Upper lobe of right lung (tissue), 1 donor: Measurements from ENCODE around the gene PROM2. TPM values are rescaled to one million over a fixed set of nuclear protein-coding genes. Genes with fewer than 3 reads are reported as not detected.

Experiments used
- ATAC-seq: fragments of 200-7000 bp; cut with Tn5 transposase; one replicate; pipeline ENCODE4 v1.9.1; 2020; ENCODE audit warnings: mild to moderate bottlenecking, moderate library complexity
- DNase-seq: peaks from one replicate; pipeline ENCODE4 v3.0.0-alpha.2; 2020
- H3K27ac ChIP-seq: fragments of 200-600 bp; one replicate; pipeline ENCODE4 v1.8.0; 2022
- H3K27me3 ChIP-seq: fragments of 200-600 bp; one replicate; pipeline ENCODE4 v1.8.0; 2022; ENCODE audit warnings: mild to moderate bottlenecking
- H3K36me3 ChIP-seq: fragments of 200-600 bp; one replicate; pipeline ENCODE4 v1.8.0; 2022
- H3K4me1 ChIP-seq: fragments of 200-600 bp; one replicate; pipeline ENCODE4 v1.8.0; 2022
- H3K4me3 ChIP-seq: fragments of 200-600 bp; one replicate; pipeline ENCODE4 v1.8.0; 2022; ENCODE audit warnings: mild to moderate bottlenecking
- H3K9me3 ChIP-seq: fragments of 200-600 bp; one replicate; pipeline ENCODE4 v1.8.0; 2022
- intact Hi-C: fragments of 100-400 bp; cut with DNase I; formaldehyde crosslinking; loops from one replicate; pipeline ENCODE4 v1.11.0; 2022
- total RNA-seq: library from RNA; stranded (reverse); fragmentation: NEBNext Ultra II Directional; extraction: Animal tissue kit (Norgen Biotek cat#: 25700); gene quantifications from one replicate; pipeline ENCODE4 v1.2.1, GENCODE V29; 2021
- TF ChIP-seq, protein P1 (sequence below): fragments of 200-600 bp; IDR thresholded peaks from one replicate; pipeline ENCODE4 v1.8.0; 2022; ENCODE audit warnings: antibody characterized with exemption
- donor health status: DM: no; HTN: yes; CAD: no; lungs with severe emphysema.

The PROM2 gene
- total RNA-seq, 1 donor from 2014 or later = 6.0 TPM

DNA sequence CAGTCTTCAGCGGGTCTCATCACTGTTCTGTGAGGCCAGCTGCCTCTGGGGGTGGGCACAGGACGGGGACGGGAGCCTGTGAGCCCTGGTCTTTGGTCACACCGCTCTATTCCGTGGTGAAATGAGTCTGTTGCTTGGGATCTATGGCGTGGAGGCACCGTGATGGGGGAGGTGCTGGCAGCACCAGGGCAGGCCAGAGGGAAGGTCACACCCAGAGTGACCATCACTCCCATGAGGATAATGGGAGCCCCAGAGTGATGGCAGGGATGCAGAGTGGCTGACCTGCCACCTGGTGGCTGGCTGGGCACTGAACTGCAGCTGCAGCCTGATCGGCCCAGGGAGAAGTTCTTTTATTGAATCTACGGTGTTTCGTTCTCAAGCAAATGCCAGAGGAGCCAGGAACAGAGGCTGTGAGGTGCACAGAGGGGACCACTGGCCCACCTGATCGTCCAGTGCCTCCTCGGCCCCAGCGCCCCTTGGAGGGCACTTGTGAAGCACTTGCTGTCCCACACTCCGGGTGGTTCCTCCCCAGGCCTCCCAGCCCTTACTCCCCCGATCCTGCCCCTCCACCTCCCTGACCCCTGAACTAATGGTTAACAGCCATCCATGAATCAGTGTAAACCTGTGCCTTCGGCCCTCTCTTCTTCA lies 40.8 kb downstream of the PROM2 start:
- H3K27ac ChIP-seq = no peak overlapping the region
- no peak overlapping the region for H3K4me3 ChIP-seq
- no peaks in the 10 kb centered on the region for H3K9me3 ChIP-seq
- H3K36me3 ChIP-seq = no peaks in the 10 kb centered on the region
- ATAC-seq (peak; percentile 72), DNase-seq (no peak)
- intact Hi-C loops = no loop called here
- H3K4me1 ChIP-seq = no peaks in the 10 kb centered on the region
- no peaks in the 10 kb centered on the region for H3K27me3 ChIP-seq
- TF ChIP-seq, protein P1, sequence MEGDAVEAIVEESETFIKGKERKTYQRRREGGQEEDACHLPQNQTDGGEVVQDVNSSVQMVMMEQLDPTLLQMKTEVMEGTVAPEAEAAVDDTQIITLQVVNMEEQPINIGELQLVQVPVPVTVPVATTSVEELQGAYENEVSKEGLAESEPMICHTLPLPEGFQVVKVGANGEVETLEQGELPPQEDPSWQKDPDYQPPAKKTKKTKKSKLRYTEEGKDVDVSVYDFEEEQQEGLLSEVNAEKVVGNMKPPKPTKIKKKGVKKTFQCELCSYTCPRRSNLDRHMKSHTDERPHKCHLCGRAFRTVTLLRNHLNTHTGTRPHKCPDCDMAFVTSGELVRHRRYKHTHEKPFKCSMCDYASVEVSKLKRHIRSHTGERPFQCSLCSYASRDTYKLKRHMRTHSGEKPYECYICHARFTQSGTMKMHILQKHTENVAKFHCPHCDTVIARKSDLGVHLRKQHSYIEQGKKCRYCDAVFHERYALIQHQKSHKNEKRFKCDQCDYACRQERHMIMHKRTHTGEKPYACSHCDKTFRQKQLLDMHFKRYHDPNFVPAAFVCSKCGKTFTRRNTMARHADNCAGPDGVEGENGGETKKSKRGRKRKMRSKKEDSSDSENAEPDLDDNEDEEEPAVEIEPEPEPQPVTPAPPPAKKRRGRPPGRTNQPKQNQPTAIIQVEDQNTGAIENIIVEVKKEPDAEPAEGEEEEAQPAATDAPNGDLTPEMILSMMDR = peak; percentile 61

DNA sequence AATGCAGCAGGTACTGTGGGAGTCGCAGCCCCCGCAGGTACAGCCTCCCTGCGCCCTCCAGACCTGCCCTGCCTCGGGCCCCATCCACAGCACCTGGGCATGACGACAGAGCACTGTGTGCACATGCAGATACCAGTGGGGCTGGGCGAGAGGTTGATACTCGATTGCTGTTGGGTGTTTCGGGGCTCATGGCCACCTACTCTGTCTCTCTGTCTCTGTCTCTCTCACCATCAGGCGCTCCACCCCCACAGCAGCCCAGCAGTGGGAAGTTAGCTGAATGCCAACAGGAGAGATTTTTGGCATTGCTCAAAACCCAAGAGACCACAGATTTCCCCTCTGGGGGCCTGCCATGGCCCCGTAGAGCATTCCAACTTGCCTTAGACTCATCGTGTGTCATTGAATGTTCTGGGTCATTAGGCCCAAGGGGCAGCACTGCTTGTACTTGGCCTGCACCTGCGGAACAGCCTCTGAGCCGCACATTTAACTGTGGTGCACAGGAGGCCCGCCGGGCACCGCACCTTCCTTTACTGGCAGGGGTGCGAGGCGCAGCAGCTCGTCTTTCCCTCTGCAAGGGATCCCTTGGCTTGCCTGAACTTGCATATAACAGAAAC lies 41.7 kb downstream of the PROM2 start:
- H3K27ac ChIP-seq = no peak overlapping the region
- intact Hi-C loops = no loop called here
- no peaks in the 10 kb centered on the region for H3K27me3 ChIP-seq
- DNase-seq (no peak), ATAC-seq (no peak)
- H3K36me3 ChIP-seq = no peaks in the 10 kb centered on the region
- no peak overlapping the region for H3K4me3 ChIP-seq
- TF ChIP-seq, protein P1 = no peak
- no peaks in the 10 kb centered on the region for H3K9me3 ChIP-seq
- no peaks in the 10 kb centered on the region for H3K4me1 ChIP-seq

DNA sequence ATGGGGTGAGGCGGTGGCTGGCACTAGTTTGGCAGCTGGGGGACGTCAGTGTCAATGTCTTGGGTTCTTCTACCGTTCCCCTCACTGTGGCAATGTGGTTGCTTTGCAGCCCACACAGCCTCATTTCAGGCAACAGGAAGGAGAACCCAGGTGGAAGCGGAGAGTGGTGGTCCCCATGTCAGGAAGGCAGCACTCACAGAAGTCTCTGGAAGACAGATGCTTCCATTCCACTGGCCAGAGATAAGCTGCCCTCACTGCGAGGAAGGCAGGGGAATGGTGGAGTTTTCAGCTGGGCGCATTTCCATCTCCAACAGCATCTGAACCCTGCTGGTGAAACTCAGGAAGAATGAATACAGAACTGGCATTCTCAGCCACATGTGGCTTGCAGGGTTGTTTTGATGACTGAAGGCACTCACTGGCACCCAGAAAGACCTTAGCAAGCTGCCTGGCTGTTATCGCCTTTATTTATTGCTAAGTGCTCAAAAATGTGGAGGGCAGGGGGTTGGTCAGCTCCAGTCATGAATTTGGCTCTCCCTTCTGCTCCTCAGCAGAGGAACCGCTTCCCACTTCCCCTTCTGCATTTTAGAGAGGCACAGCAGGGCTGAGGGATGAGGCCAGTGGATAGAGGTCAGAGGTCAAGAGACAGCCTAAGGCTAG lies 42.3 kb downstream of the PROM2 start:
- TF ChIP-seq, protein P1 = no peak
- Histone ChIP-seq H3K9me3 (no peaks in the 10 kb centered on the region), H3K27me3 (no peaks in the 10 kb centered on the region), H3K4me3 (no peak overlapping the region), H3K4me1 (no peaks in the 10 kb centered on the region), H3K36me3 (no peaks in the 10 kb centered on the region), H3K27ac (no peak overlapping the region)
- DNase-seq (no peak), ATAC-seq (peak; percentile 44)
- intact Hi-C loops = no loop called here

DNA sequence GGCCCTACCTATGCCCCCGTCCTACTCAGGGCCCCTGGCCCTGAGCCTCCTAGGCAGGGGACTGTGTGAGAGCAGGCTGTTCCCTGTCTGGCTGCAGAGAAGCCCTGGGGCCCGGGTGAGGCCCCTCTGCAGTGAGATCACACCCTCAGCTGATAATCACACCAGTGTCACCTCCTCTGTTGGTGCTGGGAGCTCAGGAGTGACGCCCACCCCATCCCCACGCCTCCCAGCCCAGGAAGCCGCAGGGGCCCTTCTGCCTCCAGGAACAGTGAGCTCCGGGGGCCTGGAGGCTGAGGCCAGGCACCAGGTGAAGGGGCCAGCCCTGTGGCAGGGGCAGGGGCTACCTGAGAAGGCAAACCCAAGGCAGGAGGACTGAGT lies 42.9 kb downstream of the PROM2 start:
- no peak overlapping the region for H3K27ac ChIP-seq
- no peaks in the 10 kb centered on the region for H3K9me3 ChIP-seq
- TF ChIP-seq, protein P1 = no peak
- H3K36me3 ChIP-seq = no peaks in the 10 kb centered on the region
- no peaks in the 10 kb centered on the region for H3K4me1 ChIP-seq
- intact Hi-C loops = no loop called here
- H3K27me3 ChIP-seq = no peaks in the 10 kb centered on the region
- no peak for DNase-seq
- no peak overlapping the region for H3K4me3 ChIP-seq
- no peak for ATAC-seq

DNA sequence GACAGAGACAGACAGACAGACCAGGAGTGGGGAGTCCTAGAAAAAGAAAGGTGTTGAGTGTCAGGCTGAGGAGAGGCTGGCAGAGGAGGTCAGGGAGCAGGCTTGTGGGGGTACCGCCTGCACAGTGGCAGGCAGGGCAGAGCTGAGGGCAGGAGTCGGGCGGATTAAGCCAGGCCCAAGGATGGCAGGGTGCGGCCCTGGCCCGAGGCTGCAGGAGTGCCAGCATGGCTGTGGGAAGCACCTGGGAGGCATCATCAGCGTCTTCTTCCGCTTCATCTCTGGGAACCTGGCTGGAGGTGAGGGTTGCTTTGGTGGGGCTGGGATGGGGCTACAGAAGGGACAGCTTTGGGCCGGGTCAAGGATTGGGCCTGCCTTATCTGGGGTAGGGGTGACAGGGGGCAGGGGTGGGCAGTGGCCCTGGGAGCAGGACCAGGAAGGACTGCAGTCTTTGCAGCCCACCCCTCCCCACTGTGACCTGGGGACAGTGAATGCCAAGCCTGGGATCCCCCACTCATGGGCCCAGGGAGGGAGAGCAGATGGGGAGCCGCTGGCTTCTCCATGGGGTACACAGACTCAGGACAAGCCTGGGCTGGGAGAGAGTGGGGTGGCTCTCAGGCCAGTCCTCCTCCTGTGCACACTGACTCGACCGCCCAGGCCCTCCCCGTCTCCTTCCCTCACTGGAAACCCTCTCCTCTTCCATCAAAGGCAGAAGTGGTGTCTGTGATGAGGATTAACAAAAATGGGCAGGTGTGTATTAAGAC lies 43.6 kb downstream of the PROM2 start:
- Histone ChIP-seq H3K4me1 (no peaks in the 10 kb centered on the region), H3K27ac (no peak overlapping the region), H3K9me3 (no peaks in the 10 kb centered on the region), H3K27me3 (no peaks in the 10 kb centered on the region), H3K4me3 (no peak overlapping the region), H3K36me3 (no peaks in the 10 kb centered on the region)
- DNase-seq = no peak
- ATAC-seq = no peak
- intact Hi-C loops = no loop called here
- TF ChIP-seq, protein P1 = no peak
